GM21423 (cell line): ENCODE data around the gene KCNJ8.
"Not testable (repeated sequence)": the region's sequence is repeated elsewhere in the genome, so short reads cannot be mapped to it uniquely, and the experiment has no call there.

ENCODE experiments used
- ATAC-seq: cut with Tn5 transposase; IDR thresholded peaks from one replicate; pipeline ENCODE4 v1.9.1; 2021; ENCODE audit warnings: mild to moderate bottlenecking, moderate library complexity; ENCODE audit not compliant: unreplicated experiment

Gene KCNJ8

GRCh38 chr12:21788089-21788983 lies 13.8 kb upstream of the KCNJ8 start:
- ATAC-seq: no peak

DNA sequence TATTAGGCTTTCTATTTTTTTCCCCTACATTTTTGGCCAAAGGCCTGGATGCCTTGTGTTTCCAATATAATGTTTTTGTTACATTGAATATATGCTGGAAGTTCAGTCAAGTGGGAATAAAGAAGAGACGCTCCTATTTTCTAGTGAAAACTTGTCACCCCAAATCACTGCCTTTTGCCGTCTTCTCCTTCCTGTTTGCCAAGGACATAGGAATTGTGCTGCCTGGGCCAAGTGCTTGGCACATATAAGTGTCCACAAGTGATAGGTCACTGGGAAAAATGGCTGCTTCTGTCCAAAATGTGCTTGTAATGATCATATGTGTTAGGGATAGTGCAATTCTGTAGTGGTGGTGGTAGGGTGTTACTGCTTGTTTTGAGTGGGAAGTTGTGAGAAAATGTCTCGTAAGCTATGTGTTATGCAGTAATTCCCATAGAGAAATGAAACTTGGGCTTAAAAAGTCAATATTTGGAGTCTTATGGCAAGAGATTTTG lies 11.6 kb upstream of the KCNJ8 start:
- no peak for ATAC-seq

GRCh38 chr12:21782723-21783122 lies 8.2 kb upstream of the KCNJ8 start:
- ATAC-seq: not testable (repeated sequence)

DNA sequence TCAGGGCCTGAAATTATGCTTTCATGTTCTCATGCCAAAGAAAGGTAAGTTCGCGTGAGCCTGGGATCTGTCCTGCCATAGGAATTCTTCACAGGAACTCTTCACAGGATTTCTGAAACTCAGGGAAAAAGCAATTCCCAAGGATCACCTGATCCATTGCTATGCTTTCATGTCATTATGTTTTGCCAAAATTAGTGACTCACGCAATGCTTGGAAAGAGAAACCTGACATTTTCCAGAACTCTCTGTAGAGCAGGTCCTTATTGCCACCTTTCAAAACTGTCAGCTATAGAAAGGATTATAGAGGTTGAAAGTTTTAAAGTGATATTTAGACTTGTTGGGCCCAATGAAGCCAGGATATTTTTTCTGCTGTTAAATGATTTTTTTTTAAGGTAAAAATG lies 6.3 kb upstream of the KCNJ8 start:
- no peak for ATAC-seq

- no peak for ATAC-seq
Observed at GRCh38 chr12:21776175-21776574, 1.7 kb upstream of the KCNJ8 start.

GRCh38 chr12:21775133-21775820 lies 771 bp upstream of the KCNJ8 start:
- no peak for ATAC-seq

DNA sequence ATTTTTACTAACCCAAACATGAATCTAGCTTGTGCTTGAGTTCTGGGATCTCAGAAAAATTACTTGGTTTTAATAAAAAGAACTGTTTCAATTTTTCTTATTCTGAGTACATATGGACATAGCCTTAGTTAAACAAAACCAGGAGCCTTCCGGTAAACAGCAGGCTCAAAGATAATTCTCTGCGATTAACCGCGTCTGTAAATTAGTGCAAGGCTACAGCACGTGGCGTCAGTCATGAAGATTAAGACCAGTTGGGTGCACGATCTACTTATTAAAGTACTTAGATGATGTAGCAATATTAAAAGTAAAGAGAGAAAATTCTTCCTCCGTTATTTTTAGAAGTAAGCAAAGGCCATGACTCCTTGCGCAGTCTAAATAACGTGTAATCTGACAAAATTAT lies 700 bp downstream of the KCNJ8 start:
- ATAC-seq: no peak

- ATAC-seq: no peak
Observed at GRCh38 chr12:21773263-21773741, 1.2 kb downstream of the KCNJ8 start.

- no peak for ATAC-seq
Observed at GRCh38 chr12:21771311-21771710, 3.2 kb downstream of the KCNJ8 start.

DNA sequence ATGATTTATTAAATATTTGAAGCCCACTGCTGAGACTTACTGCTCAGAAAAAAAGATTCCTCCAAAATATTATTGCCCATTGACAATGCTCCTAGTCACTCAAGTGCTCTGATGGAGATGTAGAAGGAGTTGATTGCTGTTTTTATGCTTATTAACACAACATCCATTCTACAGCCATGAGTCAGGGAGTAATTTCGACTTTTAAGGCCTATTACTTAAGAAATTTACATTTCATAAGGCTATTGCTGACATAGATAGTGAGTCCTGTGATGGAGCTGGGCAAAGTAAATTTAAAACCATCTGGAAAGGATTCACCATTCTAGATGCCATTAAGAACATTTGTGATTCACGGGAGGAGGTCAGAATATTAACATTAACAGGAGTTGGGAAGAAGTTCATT lies 5.2 kb downstream of the KCNJ8 start:
- ATAC-seq: no peak

DNA sequence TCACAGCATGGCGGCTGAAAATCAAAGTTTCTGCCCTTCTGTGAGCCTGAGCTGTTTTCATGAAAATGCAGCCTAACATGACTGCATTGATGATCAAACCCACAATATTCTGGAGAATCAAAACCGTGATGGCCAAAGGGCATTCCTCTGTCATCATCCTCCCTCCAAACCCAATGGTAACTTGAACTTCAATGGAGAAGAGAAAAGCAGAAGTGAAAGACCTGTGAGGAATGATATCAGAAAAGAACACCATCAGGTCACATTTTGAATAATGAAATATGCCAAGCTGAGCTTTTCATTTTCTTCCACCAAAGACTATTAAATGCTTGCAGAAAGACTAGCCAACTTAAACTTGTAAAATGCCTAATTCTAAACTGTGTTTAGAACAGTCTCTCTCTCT lies 8.1 kb downstream of the KCNJ8 start:
- no peak for ATAC-seq

DNA sequence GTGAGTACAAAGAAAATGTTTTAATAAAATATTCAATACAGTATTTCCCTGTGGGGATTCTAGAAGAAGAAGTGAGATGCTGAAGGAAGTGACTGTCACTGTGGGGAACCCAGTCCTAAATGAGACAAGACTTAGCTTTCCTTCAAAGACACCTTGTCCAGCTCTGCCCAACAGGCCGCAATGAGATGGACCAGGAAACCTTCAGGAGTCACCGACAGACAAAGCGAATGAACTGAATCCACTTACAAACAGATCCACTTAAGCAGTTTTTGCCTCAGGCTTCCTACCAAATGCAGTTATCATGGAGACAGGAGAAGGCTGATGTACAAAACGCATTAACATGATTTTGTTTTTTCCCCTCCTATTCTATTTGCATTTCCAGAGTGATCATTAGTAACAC lies 9.6 kb downstream of the KCNJ8 start:
- ATAC-seq: no peak

DNA sequence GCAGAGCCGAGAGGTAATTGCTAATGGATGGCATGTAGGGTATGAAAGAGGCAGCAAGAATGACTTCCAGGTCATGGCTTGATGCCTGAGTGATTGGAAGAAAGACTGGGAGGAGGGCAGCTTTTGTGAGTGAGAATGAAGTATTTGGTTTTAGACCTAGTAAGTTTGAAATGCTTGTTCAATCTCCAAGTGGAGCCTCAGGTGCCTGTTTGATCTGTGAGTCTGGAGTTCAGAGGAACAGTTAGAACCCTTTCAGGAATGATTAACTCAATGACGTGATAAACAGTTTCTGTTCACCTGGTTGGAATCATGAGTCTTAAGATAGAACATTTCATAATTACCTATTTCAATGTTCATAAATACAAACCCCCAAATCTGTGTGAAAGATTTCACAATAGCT lies 10.4 kb downstream of the KCNJ8 start:
- ATAC-seq: no peak

GRCh38 chr12:21763531-21763930 lies 11.0 kb downstream of the KCNJ8 start:
- no peak for ATAC-seq

- no peak for ATAC-seq
Observed at GRCh38 chr12:21759737-21760136, 14.8 kb downstream of the KCNJ8 start.

GRCh38 chr12:21757735-21758134 lies 16.8 kb downstream of the KCNJ8 start:
- ATAC-seq: no peak

DNA sequence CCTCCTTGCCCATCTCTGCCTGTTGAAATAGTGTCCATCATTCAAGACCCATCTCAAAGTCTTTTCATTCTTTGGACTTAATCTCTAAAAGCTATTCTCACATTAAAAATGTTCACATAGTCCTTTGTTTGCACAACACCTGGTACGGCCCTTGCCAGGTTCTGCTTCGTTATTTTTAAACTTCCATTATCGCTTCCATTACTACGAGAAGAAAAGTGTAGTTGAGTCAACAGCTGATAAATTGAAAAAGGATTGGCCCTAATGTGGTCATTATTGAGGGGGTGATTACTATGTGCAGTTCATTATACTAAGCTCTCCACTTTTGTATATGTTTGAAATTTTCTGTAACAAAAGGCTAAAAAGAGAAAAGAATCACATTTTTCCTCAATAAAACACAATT lies 17.8 kb downstream of the KCNJ8 start:
- no peak for ATAC-seq

GRCh38 chr12:21751517-21751916 lies 23.0 kb downstream of the KCNJ8 start:
- ATAC-seq: no peak

- ATAC-seq: no peak
Observed at GRCh38 chr12:21745258-21745657, 29.2 kb downstream of the KCNJ8 start.

- no peak for ATAC-seq
Observed at GRCh38 chr12:21731144-21731543, 43.4 kb downstream of the KCNJ8 start.

DNA sequence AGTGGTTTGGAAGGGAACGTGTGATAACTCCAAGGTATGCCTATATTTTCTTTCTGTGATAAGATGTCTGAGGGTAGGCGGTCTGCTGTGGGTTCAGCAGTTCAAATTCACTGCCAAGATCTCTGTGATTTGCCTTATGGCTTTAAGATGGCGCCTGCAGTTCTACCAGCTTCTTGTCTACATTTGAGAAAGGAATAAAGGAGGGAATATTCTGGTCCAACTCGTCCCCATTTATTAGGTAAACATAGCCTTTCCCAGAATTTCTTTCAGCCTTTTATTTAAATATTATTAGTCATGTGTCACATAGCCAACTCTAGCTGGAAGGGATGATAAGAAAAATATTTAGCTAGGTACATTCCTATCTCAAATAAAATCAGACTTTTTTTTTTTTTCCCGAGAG lies 48.8 kb downstream of the KCNJ8 start:
- ATAC-seq: no peak
